NCI-H2196 treated with DMSO at 0.1 percent for 48 hours (cell line): ENCODE results near the gene CPNE8.

Experiments
- DNase-seq: peaks from one replicate; lab custom pipeline; 2025; ENCODE audit not compliant: unreplicated experiment; lab: John Stamatoyannopoulos, UW

CPNE8 gene

DNA sequence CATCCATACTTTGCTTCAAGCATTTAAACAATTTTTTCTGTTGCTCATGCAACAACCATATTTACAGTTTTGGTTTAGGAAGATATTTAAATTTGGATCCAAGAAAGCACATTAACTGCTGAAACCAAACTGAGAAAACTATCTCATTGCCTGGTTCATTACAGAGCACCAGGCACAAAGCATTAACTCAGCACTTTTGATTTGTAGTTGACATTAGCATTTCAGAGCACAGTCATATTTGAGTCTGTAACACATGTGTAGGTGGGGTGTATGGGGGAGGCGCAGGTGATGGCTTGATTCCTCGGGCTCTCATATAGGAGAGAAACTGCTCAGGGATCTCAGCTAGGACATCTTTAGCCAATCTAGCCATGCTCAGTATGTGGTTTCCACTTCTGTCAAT lies 251.7 kb downstream of the CPNE8 start:
- no peak for DNase-seq

DNA sequence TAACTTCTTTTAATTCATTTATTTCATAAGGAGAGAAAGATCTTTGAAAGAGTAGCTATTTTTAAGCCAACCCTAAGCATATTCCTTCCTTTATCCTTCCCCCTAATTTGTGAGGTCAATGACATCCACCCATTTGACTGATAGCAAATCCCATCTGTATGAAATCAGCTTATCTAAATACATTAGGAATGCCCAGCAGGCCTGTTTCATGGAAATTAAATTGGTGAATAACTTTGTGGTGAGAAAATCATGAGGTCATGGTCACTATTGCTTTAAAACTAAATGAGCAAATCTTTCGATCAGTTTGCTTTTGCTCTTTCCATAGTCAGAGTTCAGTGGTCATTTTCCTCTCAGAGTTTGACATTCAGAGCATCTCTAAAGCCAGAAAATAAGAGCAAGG lies 256.6 kb downstream of the CPNE8 start:
- DNase-seq: no peak

DNA sequence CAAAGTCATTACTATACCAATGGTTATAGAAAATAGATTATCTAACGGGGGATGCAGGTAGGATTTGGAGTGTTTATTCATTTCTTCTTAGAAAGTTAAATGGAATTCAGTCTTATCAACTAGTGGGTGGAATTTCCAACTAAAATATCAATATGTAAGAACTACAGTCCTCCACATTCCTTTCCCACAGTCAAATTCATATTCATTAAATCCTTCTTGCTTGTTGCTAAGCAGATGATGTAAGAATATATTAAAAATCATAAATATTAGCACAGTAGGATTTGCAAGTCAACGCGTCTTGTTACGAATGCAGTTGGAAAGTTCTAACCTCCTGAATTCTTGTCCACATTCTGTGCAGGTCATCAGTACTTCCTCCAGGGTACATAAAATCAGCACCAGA lies 259.2 kb downstream of the CPNE8 start:
- DNase-seq: no peak

DNA sequence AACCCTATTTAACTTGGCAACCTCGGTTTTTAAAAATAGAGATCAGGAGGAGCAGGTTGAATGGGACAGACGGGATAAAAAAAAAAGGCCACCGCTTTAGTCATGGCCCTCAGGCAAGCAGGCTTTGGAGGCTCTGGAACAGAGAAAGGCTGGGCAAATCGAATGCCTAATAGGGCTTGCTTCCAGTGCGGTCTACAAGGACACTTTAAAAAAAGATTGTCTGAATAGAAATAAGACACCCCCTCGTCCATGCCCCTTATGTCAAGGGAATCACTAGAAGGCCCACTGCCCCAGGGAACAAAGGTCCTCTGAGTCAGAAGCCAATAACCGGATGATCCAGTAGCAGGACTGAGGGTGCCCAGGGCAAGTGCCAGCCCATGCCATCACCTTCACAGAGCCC lies 265.8 kb downstream of the CPNE8 start:
- no peak for DNase-seq

DNA sequence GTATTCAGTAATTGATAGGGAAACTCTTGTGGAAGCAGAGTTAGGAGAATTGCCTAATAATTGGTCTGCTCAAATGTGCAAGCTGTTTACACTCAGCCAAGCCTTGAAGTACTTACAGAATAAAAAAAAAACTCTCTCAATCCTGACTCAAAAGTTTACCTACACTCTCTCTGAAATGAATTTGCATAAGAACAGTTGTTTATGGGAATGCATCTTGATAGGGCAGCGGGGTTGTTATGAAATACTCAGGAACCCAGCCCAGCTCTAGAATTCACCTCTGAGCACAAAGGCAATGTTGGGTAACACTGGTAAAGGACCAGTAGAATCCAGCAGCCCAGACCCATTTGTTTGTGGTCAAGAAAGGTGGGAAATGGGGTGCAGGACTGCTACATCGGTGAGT lies 267.0 kb downstream of the CPNE8 start:
- DNase-seq: no peak

DNA sequence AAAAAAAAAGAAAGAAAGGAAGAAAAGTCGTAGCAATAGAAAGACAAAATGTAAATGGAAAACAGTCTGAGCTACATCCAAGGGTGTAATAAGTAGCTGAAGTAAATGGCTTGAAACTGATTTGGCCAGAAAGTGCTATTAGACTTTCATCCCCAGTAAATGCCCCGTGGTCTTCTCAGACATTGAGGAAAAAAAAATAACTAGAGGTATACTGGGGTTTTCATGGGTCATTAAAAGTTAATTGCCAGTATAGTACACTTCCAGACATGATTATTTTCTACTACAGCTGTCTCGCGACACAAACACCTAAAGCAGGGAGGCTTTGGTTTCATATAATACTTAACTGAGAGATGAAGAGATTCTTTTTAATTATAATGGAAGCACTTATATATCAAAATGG lies 271.9 kb downstream of the CPNE8 start:
- no peak for DNase-seq

DNA sequence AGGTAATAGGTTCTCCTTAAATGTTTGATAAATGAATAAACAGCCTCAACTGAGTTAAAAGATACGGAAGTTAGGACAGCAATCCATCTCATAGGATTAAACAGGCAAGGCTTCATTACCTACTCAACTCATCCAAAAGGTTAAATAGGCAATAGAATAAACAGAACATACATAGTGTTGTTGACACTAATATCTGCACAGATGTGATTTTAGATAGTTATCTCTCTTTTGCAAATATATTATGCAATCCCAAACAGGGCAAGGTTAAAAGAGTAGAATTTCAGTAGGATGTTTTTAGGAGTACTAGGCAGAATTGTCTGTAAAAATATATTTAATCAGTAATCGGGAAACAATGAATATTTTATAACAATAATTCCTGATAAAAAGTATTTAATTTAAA lies 276.3 kb downstream of the CPNE8 start:
- DNase-seq: no peak

DNA sequence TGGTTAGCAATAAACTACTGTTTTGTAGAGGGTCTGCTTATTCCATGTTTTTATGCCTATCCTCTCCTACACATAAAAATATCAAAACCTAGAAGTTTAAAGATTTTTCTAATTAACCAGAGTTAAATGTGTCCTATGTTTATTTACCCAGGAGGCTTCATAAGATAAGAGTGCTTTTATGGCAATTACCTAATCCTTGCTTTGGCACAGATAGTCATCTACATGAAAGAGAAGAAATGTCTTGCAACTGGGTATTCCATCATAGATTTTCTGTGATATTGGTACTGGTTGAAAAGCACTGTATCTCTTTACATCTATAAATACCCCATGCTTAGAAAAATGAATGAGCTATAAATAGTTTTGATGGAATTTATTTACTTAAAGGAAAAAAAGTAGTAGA lies 277.1 kb downstream of the CPNE8 start:
- no peak for DNase-seq

DNA sequence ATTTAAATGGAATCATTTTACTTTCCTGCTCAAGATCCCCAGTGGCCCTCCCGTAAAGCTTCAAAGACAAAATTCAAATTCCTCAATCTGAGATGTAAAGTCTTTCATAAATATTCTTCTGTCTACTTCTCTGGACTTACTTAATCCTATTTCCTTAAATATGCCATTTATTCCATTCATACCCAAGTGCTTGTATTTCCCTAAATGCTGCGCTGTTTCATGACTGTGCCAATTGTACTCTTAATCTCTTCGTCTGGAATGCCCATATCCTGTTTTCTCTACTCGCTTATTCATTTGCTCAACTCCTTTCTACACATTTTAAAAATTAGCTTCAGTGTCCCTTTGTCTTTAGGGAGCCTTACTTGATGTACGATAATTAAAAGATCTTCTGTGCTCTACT lies 280.1 kb downstream of the CPNE8 start:
- no peak for DNase-seq

DNA sequence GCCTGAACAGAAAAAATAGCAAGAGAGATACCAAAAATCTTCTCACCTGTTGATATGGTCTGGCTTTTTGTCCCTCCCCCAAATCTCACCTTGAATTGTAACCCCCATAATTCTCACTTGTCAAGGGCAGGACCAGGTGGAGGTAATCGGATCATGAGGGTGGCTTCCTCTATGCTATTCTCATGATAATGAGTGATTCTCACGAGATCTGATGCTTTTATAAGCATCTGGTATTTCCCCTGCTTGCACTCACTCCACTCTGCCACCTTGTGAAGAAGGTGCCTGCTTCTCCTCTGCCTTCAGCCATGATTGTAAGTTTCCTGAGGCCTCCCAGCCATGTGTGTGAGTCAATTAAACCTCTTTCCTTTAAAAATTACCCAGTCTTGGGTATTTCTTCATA lies 291.2 kb downstream of the CPNE8 start:
- no peak for DNase-seq

DNA sequence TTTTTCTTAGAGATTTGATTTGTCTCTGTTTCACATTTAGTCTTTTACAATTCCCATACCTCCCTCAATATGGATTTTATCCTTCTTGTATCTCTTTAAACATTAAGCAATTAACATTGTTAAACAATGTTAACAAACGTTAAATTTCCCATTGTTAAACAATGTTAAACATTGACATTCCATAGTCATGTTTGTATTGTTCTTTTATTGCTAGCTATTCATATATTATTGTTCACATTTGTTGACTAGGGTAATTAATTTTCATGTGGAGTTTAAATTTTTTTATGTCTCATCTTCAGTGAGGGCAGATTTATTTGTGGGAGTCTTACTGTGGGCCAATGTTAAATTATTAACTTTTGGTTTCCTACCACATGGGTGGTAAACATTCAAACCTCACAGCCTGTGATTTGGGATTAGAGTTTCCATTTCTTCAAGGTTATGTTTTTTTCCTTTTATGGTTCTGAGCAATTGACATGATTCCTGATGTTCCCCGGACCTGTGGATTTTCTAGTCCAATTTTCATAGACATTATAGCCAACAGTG lies 294.5 kb downstream of the CPNE8 start:
- DNase-seq: no peak

DNA sequence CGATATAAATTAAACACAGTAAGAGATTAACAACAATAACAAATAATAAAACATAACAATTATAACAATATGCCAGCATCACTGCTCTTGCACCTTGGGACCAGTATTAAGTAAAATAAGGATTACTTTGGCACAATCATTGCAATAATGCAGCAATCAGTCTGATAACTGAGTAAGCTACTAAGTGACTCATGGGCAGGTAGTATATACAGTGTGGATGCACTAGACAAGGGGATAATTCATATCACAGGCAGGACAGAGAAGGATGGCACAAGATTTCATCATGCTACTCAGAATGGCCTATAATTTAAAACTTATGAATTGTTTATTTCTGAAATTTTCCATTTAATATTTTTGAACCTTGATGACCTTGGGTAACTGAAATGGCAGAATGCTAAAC lies 298.1 kb downstream of the CPNE8 start:
- DNase-seq: no peak
